Left lung (tissue), 10 donors: Measurements from ENCODE around the gene PHAF1. TPM values are rescaled to one million over a fixed set of nuclear protein-coding genes. Genes with fewer than 3 reads are reported as not detected.
"Not testable (repeated sequence)": the region's sequence is repeated elsewhere in the genome, so short reads cannot be mapped to it uniquely, and the experiment has no call there.

ENCODE experiments used
- ATAC-seq: fragments of 200-7000 bp; cut with Tn5 transposase; one replicate; pipeline ENCODE4 v1.9.1; 2020; ENCODE audit warnings: moderate library complexity
- DNase-seq, 4 donors: peaks; one replicate each; pipeline ENCODE4 v3.0.0-alpha.2; 2013 to 2020
- H3K27ac ChIP-seq, 2 donors: fragments of 200-600 bp; sonication (generic) in 1 of 2; one replicate each; pipeline versions ENCODE4 v1.5.0 to v1.8.0; 2020 to 2021
- H3K27me3 ChIP-seq, 2 donors: fragments of 200-600 bp; sonication (generic) in 1 of 2; one replicate each; pipeline versions ENCODE4 v1.5.0 to v1.8.0; 2020 to 2021
- H3K36me3 ChIP-seq, 2 donors: fragments of 200-600 bp; sonication (generic) in 1 of 2; one replicate each; pipeline versions ENCODE4 v1.5.0 to v1.8.0; 2020 to 2021
- H3K4me1 ChIP-seq, 2 donors: fragments of 200-600 bp; one replicate each; pipeline ENCODE4 v1.8.0; 2021
- H3K4me3 ChIP-seq, 2 donors: fragments of 200-600 bp; sonication (generic) in 1 of 2; one replicate each; pipeline versions ENCODE4 v1.5.0 to v1.8.0; 2020 to 2021; ENCODE audit warnings: mild to moderate bottlenecking in 1 of 2
- H3K9me3 ChIP-seq, 2 donors: fragments of 200-600 bp; sonication (generic) in 1 of 2; one replicate each; pipeline versions ENCODE4 v1.5.0 to v1.8.0; 2020 to 2021
- intact Hi-C, 2 donors: fragments of 100-400 bp; cut with DNase I; formaldehyde crosslinking; loops; one replicate each; pipeline versions ENCODE4 v1.11.2 to v1.14.2; 2022
- polyA plus RNA-seq, 6 donors: library from polyadenylated mRNA; unstranded; fragments of 120-200 nt; gene quantifications; one replicate each; pipeline ENCODE4 v1.2.1, GENCODE V29; 2013; ENCODE audit not compliant: insufficient read length in 6 of 6
- total RNA-seq, 2 donors: library from RNA; stranded (reverse); fragmentation: NEBNext Ultra II Directional; extraction: Animal tissue kit (Norgen Biotek cat#: 25700); gene quantifications; one replicate each; pipeline ENCODE4 v1.2.1, GENCODE V29; 2021
- TF ChIP-seq, protein P1 (sequence below), 2 donors: fragments of 200-600 bp; sonication (generic) in 1 of 2; IDR thresholded peaks; one replicate each; pipeline versions ENCODE4 v1.5.0 to v1.8.0; 2021; ENCODE audit warnings: antibody characterized with exemption in 2 of 2
- donor health status: DM: no; HTN: yes; CAD: no.
- donor health status: DM: no; HTN: no; CAD: no.

Gene PHAF1
- total and polyA plus RNA-seq, 8 donors: 12.3 to 26.5 (median 23.5) TPM

GRCh38 chr16:67115639-67116038 lies 5.9 kb downstream of the PHAF1 start:
- ATAC-seq (no peak), DNase-seq (no peak)
- Histone ChIP-seq H3K27me3 (no peaks in the 10 kb centered on the region), H3K27ac (peak overlapping the region in 1 of 2 donors; percentile 76), H3K9me3 (no peaks in the 10 kb centered on the region), H3K36me3 (peaks cover 0 to 15% of the 10 kb centered on the region in 2 donors), H3K4me1 (peaks cover 12 to 54% of the 10 kb centered on the region in 2 donors), H3K4me3 (no peak overlapping the region)
- TF ChIP-seq, protein P1, sequence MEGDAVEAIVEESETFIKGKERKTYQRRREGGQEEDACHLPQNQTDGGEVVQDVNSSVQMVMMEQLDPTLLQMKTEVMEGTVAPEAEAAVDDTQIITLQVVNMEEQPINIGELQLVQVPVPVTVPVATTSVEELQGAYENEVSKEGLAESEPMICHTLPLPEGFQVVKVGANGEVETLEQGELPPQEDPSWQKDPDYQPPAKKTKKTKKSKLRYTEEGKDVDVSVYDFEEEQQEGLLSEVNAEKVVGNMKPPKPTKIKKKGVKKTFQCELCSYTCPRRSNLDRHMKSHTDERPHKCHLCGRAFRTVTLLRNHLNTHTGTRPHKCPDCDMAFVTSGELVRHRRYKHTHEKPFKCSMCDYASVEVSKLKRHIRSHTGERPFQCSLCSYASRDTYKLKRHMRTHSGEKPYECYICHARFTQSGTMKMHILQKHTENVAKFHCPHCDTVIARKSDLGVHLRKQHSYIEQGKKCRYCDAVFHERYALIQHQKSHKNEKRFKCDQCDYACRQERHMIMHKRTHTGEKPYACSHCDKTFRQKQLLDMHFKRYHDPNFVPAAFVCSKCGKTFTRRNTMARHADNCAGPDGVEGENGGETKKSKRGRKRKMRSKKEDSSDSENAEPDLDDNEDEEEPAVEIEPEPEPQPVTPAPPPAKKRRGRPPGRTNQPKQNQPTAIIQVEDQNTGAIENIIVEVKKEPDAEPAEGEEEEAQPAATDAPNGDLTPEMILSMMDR (IDR thresholded peaks at IDR 0.05): no peak
- intact Hi-C loops: no loop called here

GRCh38 chr16:67116388-67117311 lies 6.9 kb downstream of the PHAF1 start:
- Histone ChIP-seq H3K27ac (peak overlapping the region in 1 of 2 donors; percentile 76), H3K9me3 (no peaks in the 10 kb centered on the region), H3K27me3 (no peaks in the 10 kb centered on the region), H3K4me3 (no peak overlapping the region), H3K4me1 (peaks cover 1 to 44% of the 10 kb centered on the region in 2 donors), H3K36me3 (peaks cover 0 to 25% of the 10 kb centered on the region in 2 donors)
- DNase-seq (no peak), ATAC-seq (no peak)
- TF ChIP-seq, protein P1 (IDR thresholded peaks at IDR 0.05): no peak
- intact Hi-C loops: no loop called here

- Histone ChIP-seq H3K27ac (no peak overlapping the region), H3K9me3 (no peaks in the 10 kb centered on the region), H3K4me3 (no peak overlapping the region), H3K36me3 (peaks cover 0 to 36% of the 10 kb centered on the region in 2 donors), H3K27me3 (no peaks in the 10 kb centered on the region), H3K4me1 (peaks cover 0 to 34% of the 10 kb centered on the region in 2 donors)
- TF ChIP-seq, protein P1 (IDR thresholded peaks at IDR 0.05): no peak
- DNase-seq: no peak
- no peak for ATAC-seq
- intact Hi-C loops: no loop called here
Measured at GRCh38 chr16:67117716-67118115, 8.0 kb downstream of the PHAF1 start.

GRCh38 chr16:67120025-67120424 lies 10.3 kb downstream of the PHAF1 start:
- Histone ChIP-seq H3K9me3 (no peaks in the 10 kb centered on the region), H3K27ac (peak overlapping the region in 1 of 2 donors; percentile 13), H3K36me3 (peaks cover 0 to 59% of the 10 kb centered on the region in 2 donors), H3K4me1 (peaks cover 0 to 26% of the 10 kb centered on the region in 2 donors), H3K27me3 (no peaks in the 10 kb centered on the region), H3K4me3 (no peak overlapping the region)
- ATAC-seq: no peak
- intact Hi-C loops: no loop called here
- TF ChIP-seq, protein P1 (IDR thresholded peaks at IDR 0.05): no peak
- no peak for DNase-seq

DNA sequence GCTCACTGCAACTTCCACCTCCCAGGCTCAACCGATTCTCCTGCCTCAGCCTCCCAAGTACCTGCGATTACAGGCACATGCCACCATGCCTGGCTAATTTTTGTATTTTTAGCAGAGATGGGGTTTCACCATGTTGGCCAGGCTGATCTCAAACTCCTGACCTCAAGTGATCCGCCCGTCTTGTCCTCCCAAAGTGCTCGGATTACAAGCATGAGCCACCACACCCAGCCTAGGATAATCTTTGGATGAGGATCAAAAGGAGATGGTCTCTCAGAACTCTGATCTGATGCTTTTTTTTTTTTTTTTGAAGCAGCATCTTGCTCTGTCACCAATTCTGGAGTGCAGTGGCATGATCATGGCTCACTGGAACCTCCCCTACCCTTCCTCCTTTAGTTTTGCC lies 13.1 kb downstream of the PHAF1 start:
- H3K4me3 ChIP-seq, ATAC-seq: not testable (repeated sequence)
- peaks cover 0 to 81% of the 10 kb centered on the region in 2 donors for H3K36me3 ChIP-seq

More for the DNA sequence above, 13.1 kb downstream of the PHAF1 start:
- H3K9me3 ChIP-seq, intact Hi-C loops, H3K27ac ChIP-seq, H3K4me1 ChIP-seq, H3K27me3 ChIP-seq, DNase-seq: not testable (repeated sequence)
